HG02763 (cell line): Measurements from ENCODE around the gene ZNF385A.

Experiments
- ATAC-seq: cut with Tn5 transposase; IDR thresholded peaks from one replicate; pipeline ENCODE4 v1.9.1; 2021; ENCODE audit warnings: mild to moderate bottlenecking, moderate library complexity; ENCODE audit not compliant: unreplicated experiment

The ZNF385A gene

GRCh38 chr12:54384591-54385041 lies at the start of gene ZNF385A:
ZNF385A (minus strand) TSS chr12:54384733; CDS start chr12:54384514, 219 bp downstream.
- ATAC-seq: peak; percentile 24

DNA sequence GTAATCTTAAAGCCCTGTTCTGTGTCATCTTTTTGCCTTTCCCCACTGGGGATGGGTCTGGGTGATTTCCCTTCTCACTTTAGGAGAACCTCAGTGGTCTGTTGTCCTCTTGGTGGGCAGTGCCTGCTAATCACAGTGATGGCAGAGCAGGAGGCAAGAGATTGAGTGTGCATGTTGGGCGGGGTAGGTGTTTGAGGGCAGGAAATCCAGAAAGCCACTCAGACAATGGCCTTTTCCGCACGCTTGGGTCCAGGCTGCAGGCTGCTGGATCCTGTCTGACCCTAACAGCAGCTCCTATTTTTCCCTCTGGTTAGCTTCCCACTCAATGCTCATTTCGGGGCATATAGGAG lies 48.3 kb upstream of the ZNF385A start:
- no peak for ATAC-seq

DNA sequence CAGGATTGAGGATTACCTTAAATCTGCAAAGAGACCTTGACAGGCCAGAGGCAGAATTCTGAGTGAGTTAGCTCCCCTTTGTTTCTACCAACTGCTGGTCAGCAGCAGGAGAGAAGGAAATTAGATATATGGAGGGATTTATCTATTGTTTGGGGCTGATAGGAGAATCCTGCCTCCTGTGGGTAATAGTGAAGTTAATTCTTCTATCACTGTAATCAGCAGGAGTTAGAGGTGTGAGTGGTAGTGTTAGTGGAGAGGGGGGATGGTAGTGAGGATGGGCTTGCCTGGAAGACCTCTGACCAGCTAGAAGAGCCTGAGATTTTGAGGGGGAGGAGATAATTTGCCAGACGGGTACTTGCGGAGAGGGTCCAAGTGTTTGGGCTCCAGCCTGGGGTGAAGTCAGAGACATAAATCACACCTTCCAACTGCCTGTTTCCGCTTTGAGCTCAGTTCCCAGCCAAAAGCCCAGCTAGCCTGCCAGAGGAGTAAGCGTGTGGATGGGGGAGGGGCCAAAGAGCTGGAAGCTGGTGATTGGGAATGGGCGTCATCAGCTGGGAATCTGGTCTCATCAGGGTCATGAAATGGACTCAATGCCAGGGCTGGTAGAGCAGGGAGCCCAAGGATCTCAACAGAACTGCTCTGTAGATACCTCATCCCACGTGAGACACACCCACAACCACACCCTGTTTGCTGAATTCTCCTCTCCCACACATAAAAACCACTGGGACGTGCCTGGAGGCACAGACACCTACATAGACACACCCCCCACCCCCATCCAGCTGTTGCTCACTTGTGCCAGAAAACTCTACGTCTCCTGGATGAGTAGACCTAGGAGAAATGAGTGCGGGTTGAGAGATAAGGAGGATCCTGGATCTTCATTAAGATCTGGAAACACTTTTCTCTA lies 47.6 kb upstream of the ZNF385A start:
- no peak for ATAC-seq

DNA sequence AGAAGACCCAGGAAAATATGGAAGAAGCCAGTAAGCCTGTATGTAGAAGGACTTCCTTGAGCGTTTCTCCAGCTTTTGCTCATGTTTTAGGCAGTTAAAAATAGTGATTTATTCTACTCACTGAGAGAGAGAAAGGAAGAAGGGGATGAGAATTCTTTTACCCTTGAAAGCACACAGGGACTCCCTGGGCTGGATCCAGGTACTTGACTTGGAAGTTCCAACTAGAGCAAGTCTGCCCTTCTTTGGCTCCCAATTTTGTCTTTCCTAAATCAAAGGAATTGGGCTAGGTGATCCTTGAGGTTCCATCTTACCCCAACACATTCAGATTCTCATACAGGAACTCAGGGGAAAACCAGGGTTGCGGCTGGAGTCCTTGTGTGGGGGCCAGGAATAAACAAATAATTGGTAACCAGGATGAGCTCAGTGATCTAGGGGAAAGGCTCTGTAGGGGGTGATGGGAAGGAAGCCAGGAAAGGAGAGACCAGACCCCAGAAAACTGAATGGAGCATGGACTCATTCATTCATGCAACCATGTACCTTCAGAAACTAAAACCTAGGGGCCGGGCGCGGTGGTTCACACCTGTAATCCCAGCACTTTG lies 46.0 kb upstream of the ZNF385A start:
- no peak for ATAC-seq

DNA sequence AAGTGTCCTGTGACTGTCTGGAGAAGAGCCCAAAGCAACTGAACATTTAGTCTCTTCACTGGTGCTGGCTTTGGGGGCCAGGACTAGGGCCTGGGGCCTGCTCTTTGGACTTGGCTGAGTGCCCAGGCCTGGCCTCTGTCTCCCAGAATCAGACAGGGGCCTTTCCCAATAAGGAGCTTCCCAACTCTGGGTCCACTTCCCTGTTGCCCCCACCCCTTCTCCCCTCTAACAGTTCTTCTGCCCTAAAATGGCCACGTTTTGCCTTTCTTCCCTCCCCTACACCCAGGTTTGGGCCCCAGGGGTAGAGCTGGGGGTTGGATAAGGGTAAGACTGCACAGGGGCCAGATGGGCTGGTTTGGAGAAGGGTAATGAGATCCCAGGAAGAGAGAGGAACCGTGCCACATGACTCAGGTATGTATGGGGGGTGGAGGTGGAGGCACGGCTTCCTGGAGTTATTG lies 44.5 kb upstream of the ZNF385A start:
- no peak for ATAC-seq

GRCh38 chr12:54428050-54429013 lies 43.8 kb upstream of the ZNF385A start:
- ATAC-seq: no peak

- ATAC-seq: no peak
These were observed 42.6 kb upstream of the ZNF385A start for GRCh38 chr12:54427106-54427505.

DNA sequence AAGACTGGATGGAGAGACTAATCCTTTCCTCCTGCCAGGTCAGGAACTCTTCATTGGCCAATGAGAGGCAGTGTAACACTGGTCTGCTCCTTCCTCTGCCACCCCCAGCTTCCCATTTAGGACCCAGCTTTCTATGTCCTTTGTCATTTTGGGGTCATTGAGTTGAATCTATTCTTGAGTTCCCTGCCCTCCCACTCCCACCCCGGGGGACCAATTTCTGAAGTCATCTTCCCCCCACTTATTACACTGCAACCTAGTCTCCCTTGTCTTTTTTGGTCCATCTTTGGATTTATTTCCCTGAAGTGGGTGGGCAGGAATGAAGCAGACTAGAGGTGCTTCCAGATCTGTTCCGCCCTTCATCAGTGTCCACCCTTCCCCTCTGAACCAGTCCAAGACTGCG lies 42.2 kb upstream of the ZNF385A start:
- ATAC-seq: no peak

GRCh38 chr12:54425702-54426101 lies 41.2 kb upstream of the ZNF385A start:
- no peak for ATAC-seq

DNA sequence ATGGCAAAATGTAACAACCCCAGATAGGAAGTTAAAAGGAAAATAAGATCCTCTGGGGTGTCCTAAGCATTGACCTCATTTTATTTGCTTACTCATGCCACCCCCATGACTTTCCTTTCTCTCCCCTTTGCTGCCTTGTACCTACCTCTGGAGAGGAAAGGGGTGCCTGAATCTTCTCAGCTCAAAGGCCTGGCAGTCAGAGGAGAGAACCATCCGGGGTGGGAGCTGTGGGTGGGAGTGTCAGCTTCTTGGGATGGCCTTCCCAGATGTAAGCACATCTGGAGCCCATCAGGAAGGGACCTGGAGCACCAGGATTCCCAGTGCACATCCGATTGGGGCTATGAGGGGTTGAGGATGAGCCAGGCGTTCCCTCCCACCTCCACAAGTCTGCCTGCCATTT lies 39.7 kb upstream of the ZNF385A start:
- no peak for ATAC-seq

- ATAC-seq: no peak
These were observed 39.2 kb upstream of the ZNF385A start for GRCh38 chr12:54423816-54424150.

DNA sequence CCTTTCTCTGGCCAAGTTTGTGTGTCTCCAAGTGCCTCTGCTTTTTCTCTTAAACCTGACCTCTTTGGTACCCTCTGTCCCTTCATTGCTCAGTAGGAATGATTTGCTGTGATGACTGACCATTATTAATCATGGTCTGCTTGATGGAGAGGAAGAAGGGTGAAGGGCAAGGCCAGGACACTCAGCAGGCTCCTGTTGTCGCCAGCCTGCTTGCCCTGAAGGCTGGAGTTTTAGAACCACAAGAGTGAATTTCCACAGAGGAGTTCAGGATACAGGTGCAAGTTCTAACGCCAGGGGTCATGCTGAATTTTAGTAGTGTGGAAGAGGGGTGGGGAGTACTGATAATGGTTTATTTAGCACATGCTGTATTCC lies 37.3 kb upstream of the ZNF385A start:
- no peak for ATAC-seq

DNA sequence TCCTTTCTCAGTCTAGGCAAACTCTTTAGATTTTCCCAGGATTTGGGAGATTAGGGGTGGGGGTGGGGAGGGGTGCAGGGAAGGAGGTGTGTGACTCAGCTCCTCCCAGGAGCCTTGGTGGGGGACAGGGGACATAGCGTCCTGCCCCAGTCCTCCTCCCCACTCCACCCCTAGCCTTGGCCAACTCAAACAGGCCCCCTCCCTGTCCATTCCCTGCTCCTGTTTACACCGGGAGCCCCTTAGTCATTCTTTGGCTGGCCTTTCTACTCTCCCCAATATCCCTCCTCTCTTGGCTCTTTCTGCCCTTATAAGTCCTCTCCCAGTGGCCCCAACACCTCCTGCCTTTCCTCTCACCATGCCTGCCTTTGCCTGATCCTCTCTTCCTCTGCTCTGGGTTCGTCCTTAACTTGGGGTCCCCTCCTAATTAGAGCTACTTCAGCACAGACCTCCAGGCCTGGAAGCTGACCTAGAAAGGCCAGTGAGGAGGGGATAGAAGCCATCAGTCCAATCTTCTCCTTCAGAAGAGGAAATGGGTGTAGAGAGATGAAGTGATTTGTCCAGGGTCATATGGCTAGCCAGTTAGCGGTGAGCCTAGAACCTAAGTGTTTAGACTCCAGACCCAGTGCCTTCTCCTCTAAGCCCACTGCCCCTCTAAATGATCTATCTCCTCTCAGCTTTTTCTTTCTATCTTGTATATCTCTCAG lies 36.8 kb upstream of the ZNF385A start:
- no peak for ATAC-seq

DNA sequence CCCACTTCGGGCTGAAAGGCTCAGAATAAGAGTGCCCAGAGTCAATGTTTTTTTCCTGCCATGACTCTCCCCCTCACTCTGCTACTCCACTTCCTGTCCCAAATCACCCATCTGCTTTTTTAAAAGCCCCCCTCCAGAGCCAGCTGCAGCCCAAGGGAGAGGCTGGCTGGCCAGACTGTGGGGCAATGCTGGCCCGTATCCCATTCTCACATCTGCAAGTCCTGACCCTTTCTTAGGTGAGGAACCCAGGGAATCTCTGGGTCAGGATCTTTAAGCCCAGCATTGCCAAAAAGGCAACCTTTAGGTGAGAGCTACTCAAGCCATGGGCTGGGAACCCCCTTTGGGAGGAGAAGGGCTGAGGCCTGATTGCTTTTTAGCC lies 36.2 kb upstream of the ZNF385A start:
- ATAC-seq: no peak

DNA sequence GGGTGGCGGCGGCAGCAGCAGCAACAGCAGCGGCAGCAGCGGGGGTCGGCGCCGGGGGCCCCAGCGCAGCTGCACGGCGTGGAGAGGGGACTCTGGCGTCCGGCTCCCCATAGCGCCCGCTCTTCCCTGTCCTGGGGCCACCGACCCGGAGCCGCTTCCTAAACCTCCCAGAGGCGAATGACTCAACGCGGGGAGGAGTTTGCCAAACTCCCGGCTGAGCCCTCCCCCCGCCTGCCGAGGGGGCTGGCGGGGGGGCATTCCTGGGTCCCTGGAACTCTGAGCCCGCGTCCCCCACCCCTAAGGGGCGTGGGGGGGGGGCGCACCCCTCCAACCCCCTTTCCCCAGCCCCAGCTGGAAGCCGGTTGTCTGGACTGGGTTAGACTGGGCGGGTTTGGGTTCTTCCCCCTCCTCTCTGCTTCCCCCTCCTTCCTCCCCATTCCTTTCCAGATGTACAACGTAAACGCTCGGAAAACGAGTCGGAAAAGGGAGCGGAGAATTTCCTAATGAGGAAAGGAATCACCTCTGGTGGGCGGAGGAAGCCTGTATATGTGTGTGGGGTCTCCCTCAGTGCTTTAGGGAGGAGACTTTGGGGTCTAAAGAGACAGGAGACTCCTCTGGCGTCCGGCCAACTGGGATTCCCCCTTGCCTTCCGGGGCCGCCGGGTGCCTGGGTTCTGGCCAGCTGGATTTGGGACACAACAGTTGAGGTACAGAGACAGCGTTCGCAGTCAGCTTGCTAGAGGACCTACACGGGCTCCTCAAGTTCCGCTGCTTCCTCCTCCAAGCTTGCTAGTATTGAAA lies 34.8 kb upstream of the ZNF385A start, which contains the start of gene ITGA5:
ITGA5 (minus strand) TSS at position 179 of the 800 bp plus-strand sequence; CDS start at position 111, 68 bp downstream.
- ATAC-seq: no peak

- ATAC-seq: no peak
These were observed 34.0 kb upstream of the ZNF385A start for GRCh38 chr12:54418441-54419087.

GRCh38 chr12:54417712-54418440 lies 33.3 kb upstream of the ZNF385A start:
- no peak for ATAC-seq
